ENCODE measurements around the gene ITGA7. TPM values are rescaled to one million over a fixed set of nuclear protein-coding genes. Genes with fewer than 3 reads are reported as not detected.

Gene ITGA7
- total RNA-seq, 1 experiment from 2014 or later: 2.7 TPM

DNA sequence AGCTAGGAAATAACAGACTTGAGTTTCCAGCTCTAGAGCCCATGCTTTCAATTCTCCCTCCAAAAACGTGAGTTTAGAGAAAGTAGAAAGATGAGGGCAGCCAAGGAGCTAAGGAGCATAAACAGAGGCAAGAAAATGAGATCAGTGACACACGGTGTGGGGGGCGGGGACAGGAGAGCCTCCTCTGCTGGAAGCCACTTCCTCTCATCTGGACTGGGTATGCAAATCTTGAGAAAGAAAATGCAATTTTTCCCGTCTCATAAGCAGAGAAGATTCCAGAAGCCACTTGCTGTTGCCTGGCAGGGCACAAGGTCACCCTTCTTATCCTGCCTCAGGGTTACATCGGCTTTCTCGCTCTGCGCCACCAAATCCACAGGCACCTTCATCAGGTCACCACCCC, 65.0 kb downstream of the ITGA7 start:
- peaks cover 67% of the 10 kb centered on the region for H3K27me3 ChIP-seq (ENCODE audit: insufficient read depth, low read depth)
- H3K4me1 ChIP-seq (replicated peaks; ENCODE audit: insufficient read depth): no peaks in the 10 kb centered on the region
- intact Hi-C loops (cut with micrococcal nuclease; ENCODE audit: unreplicated experiment): no loop called here
- BruUV-seq (replicated peaks): no TSS peak
- no peaks in the 10 kb centered on the region for H3K9me2 ChIP-seq (ENCODE audit: insufficient read depth)
- H3K4me2 ChIP-seq: no peak overlapping the region
- H3K36me3 ChIP-seq (ENCODE audit: low read depth): no peaks in the 10 kb centered on the region
- no peak overlapping the region for H3K4me3 ChIP-seq
- no peaks in the 10 kb centered on the region for H4K20me1 ChIP-seq (ENCODE audit: insufficient read depth)
- ChIA-PET POLR2A (ENCODE audit: unreplicated experiment) (no interaction called here), CTCF (no interaction called here)
- no peaks in the 10 kb centered on the region for H3K79me2 ChIP-seq (ENCODE audit: low read depth)
- no peak overlapping the region for H3K27ac ChIP-seq
- no peak for DNase-seq
- no peaks in the 10 kb centered on the region for H3F3A ChIP-seq (ENCODE audit: insufficient read depth, low read depth)
- no peaks in the 10 kb centered on the region for H3K9me3 ChIP-seq (ENCODE audit: insufficient read depth, low read depth)
- H2AFZ ChIP-seq: no peak overlapping the region
- TF ChIP-seq EZH2 (IDR thresholded peaks at IDR 0.05; ENCODE audit: low read depth): no peak
- TF ChIP-seq, protein P1, sequence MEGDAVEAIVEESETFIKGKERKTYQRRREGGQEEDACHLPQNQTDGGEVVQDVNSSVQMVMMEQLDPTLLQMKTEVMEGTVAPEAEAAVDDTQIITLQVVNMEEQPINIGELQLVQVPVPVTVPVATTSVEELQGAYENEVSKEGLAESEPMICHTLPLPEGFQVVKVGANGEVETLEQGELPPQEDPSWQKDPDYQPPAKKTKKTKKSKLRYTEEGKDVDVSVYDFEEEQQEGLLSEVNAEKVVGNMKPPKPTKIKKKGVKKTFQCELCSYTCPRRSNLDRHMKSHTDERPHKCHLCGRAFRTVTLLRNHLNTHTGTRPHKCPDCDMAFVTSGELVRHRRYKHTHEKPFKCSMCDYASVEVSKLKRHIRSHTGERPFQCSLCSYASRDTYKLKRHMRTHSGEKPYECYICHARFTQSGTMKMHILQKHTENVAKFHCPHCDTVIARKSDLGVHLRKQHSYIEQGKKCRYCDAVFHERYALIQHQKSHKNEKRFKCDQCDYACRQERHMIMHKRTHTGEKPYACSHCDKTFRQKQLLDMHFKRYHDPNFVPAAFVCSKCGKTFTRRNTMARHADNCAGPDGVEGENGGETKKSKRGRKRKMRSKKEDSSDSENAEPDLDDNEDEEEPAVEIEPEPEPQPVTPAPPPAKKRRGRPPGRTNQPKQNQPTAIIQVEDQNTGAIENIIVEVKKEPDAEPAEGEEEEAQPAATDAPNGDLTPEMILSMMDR (conservative IDR thresholded peaks at IDR 0.05): no peak

DNA sequence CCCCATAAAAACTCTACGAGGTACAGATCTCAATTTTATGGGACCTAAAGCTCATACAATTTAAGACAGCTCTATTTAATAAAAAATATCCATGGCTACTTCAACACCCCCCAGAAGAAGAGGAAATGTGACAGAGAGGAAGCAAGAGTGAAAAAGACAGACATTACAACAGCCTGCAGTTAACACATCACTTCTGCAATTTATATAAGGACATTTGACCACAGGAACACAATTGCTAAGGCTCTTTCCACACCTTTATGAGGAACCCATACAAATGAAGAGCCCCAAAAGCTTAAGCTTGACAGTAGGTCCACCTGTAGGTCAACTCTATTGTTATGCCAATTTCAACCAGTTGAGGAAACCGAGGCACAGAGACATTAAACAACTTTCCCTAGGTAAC, 65.4 kb downstream of the ITGA7 start:
- TF ChIP-seq, protein P1 (conservative IDR thresholded peaks at IDR 0.05): no peak
- TF ChIP-seq EZH2 (IDR thresholded peaks at IDR 0.05; ENCODE audit: low read depth): no peak
- no peak overlapping the region for H3K4me2 ChIP-seq
- ChIA-PET POLR2A (ENCODE audit: unreplicated experiment) (no interaction called here), CTCF (interaction anchor here (0.6 kb wide), 1 partner anchor 25 kb away, joined by 18 read pairs; no protein-coding TSS in a partner anchor)
- H3K27me3 ChIP-seq (ENCODE audit: insufficient read depth, low read depth): peaks cover 71% of the 10 kb centered on the region
- H3K79me2 ChIP-seq (ENCODE audit: low read depth): no peaks in the 10 kb centered on the region
- H3K36me3 ChIP-seq (ENCODE audit: low read depth): no peaks in the 10 kb centered on the region
- no peaks in the 10 kb centered on the region for H3K9me3 ChIP-seq (ENCODE audit: insufficient read depth, low read depth)
- H3F3A ChIP-seq (ENCODE audit: insufficient read depth, low read depth): no peaks in the 10 kb centered on the region
- no peaks in the 10 kb centered on the region for H3K4me1 ChIP-seq (replicated peaks; ENCODE audit: insufficient read depth)
- no peak overlapping the region for H2AFZ ChIP-seq
- H3K27ac ChIP-seq: no peak overlapping the region
- H4K20me1 ChIP-seq (ENCODE audit: insufficient read depth): no peaks in the 10 kb centered on the region
- intact Hi-C loops (cut with micrococcal nuclease; ENCODE audit: unreplicated experiment): no loop called here
- H3K9me2 ChIP-seq (ENCODE audit: insufficient read depth): no peaks in the 10 kb centered on the region
- BruUV-seq (replicated peaks): no TSS peak
- no peak overlapping the region for H3K4me3 ChIP-seq
- DNase-seq: no peak

DNA sequence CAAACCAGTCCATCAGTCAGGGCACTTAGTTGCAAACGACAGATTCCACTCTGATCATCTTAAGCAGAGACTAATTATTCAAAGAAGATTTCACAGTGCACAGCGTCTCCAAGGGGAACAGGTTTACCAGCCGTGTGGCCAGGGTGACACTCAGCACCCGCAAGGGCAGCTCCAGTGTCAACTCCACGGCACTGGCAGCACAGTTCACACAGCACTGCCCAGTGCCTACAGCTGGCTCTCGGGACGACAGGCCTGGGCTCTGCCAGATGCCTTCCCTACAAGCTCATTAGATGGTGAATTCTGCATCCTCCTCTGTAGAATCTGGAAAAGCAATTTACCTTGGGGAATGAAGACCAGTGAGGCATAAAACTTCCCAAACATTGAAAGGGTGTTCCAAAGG, 66.1 kb downstream of the ITGA7 start:
- Histone ChIP-seq H4K20me1 (ENCODE audit: insufficient read depth) (no peaks in the 10 kb centered on the region), H3K4me3 (no peak overlapping the region), H3K27me3 (ENCODE audit: insufficient read depth, low read depth) (peaks cover 75% of the 10 kb centered on the region), H3K36me3 (ENCODE audit: low read depth) (no peaks in the 10 kb centered on the region), H3K4me2 (no peak overlapping the region), H3K4me1 (replicated peaks; ENCODE audit: insufficient read depth) (no peaks in the 10 kb centered on the region), H3F3A (ENCODE audit: insufficient read depth, low read depth) (no peaks in the 10 kb centered on the region), H3K9me2 (ENCODE audit: insufficient read depth) (no peaks in the 10 kb centered on the region), H2AFZ (no peak overlapping the region), H3K9me3 (ENCODE audit: insufficient read depth, low read depth) (no peaks in the 10 kb centered on the region), H3K79me2 (ENCODE audit: low read depth) (no peaks in the 10 kb centered on the region), H3K27ac (no peak overlapping the region)
- no peak for DNase-seq
- no TSS peak for BruUV-seq (replicated peaks)
- TF ChIP-seq, protein P1 (conservative IDR thresholded peaks at IDR 0.05): no peak
- TF ChIP-seq EZH2 (IDR thresholded peaks at IDR 0.05; ENCODE audit: low read depth): no peak
- ChIA-PET CTCF (interaction anchor here (0.6 kb wide), 1 partner anchor 26 kb away, joined by 18 read pairs; no protein-coding TSS in a partner anchor), POLR2A (ENCODE audit: unreplicated experiment) (no interaction called here)
- intact Hi-C loops (cut with micrococcal nuclease; ENCODE audit: unreplicated experiment): no loop called here

Data from PC-9 (cell line).